ENCODE measurements around the gene SASH1.
"Not testable (repeated sequence)": the region's sequence is repeated elsewhere in the genome, so short reads cannot be mapped to it uniquely, and the experiment has no call there.

SASH1 gene

GRCh38 chr6:148388521-148388920, 45.9 kb downstream of the SASH1 start:
- H3K4me3 ChIP-seq (ENCODE audit: control insufficient read depth, low read depth, low read length) = no peak overlapping the region
- DNase-seq (ENCODE audit: low read depth) = no peak
- TF ChIP-seq, protein P1, sequence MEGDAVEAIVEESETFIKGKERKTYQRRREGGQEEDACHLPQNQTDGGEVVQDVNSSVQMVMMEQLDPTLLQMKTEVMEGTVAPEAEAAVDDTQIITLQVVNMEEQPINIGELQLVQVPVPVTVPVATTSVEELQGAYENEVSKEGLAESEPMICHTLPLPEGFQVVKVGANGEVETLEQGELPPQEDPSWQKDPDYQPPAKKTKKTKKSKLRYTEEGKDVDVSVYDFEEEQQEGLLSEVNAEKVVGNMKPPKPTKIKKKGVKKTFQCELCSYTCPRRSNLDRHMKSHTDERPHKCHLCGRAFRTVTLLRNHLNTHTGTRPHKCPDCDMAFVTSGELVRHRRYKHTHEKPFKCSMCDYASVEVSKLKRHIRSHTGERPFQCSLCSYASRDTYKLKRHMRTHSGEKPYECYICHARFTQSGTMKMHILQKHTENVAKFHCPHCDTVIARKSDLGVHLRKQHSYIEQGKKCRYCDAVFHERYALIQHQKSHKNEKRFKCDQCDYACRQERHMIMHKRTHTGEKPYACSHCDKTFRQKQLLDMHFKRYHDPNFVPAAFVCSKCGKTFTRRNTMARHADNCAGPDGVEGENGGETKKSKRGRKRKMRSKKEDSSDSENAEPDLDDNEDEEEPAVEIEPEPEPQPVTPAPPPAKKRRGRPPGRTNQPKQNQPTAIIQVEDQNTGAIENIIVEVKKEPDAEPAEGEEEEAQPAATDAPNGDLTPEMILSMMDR (conservative IDR thresholded peaks at IDR 0.05; ENCODE audit: control insufficient read depth, insufficient read depth, low read depth, low read length) = no peak

GRCh38 chr6:148389086-148389485, 46.4 kb downstream of the SASH1 start:
- no peak for DNase-seq (ENCODE audit: low read depth)
- TF ChIP-seq, protein P1 (conservative IDR thresholded peaks at IDR 0.05; ENCODE audit: control insufficient read depth, insufficient read depth, low read depth, low read length) = no peak
- no peak overlapping the region for H3K4me3 ChIP-seq (ENCODE audit: control insufficient read depth, low read depth, low read length)

- H3K4me3 ChIP-seq (ENCODE audit: control insufficient read depth, low read depth, low read length) = no peak overlapping the region
- DNase-seq (ENCODE audit: low read depth) = no peak
- TF ChIP-seq, protein P1 (conservative IDR thresholded peaks at IDR 0.05; ENCODE audit: control insufficient read depth, insufficient read depth, low read depth, low read length) = no peak
Measured at GRCh38 chr6:148389917-148390316, 47.3 kb downstream of the SASH1 start.

DNA sequence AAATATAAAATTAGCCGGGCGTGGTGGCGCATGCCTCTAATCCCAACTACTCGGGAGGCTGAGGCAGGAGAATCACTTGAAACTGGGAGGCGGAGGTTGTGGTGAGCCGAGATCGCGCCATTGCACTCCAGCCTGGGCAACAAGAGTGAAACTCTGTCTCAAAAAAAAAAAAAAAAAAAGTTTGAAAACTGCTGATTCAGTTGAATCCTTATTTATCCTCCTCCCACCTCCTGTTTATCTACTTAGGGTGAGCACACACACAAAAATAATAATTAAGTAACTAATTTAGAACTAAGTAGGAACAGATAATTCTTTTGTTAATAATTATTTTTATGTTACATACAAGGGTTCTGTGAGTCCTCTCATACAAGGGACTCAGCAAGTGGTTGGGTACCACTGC, 49.5 kb downstream of the SASH1 start:
- not testable (repeated sequence) for DNase-seq (ENCODE audit: low read depth); H3K4me3 ChIP-seq (ENCODE audit: control insufficient read depth, low read depth, low read length)

DNA sequence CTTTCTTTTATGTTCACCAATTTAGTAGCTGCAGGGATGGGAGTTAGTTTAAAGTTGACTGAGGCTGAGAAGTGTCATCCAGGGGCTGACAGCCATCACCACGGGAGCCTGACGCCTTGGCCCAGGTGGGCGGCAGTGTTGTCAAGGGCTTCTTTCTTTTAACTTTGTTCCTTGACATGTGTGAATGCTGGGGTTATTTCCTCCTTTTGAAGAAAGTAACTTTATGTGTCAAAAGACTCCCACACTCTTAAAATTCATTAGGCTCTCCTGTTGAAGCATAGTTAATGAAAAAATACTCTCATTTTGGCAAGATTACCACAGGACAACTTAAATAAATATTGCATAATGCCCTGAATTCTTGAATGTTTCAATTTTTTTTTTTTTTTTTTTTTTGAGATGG, 50.0 kb downstream of the SASH1 start:
- TF ChIP-seq, protein P1 (conservative IDR thresholded peaks at IDR 0.05; ENCODE audit: control insufficient read depth, insufficient read depth, low read depth, low read length) = no peak
- H3K4me3 ChIP-seq (ENCODE audit: control insufficient read depth, low read depth, low read length) = no peak overlapping the region
- DNase-seq (ENCODE audit: low read depth) = no peak

GRCh38 chr6:148395583-148396101, 53.0 kb downstream of the SASH1 start:
- no peak overlapping the region for H3K4me3 ChIP-seq (ENCODE audit: control insufficient read depth, low read depth, low read length)
- no peak for DNase-seq (ENCODE audit: low read depth)
- TF ChIP-seq, protein P1 (conservative IDR thresholded peaks at IDR 0.05; ENCODE audit: control insufficient read depth, insufficient read depth, low read depth, low read length) = no peak

DNA sequence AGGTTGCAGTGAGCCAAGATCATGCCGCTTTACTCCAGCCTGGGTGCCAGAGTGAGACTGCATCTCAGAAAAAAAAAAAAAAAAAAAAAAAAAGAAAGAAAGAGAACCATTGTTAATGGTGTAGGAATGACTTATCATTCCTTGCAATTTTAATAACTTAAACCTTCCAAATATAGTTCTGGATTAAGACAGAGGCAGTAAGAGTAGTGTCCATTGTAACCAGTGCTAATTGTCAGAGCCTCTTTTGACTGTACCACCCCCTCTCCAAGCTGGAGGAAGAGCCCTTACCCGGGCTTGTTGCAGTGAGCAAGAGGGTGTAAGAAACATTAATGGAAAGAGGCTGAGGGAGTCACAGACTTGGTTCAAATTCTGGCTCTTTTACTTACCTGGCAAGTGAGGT, 53.8 kb downstream of the SASH1 start:
- TF ChIP-seq, protein P1 (conservative IDR thresholded peaks at IDR 0.05; ENCODE audit: control insufficient read depth, insufficient read depth, low read depth, low read length) = no peak
- no peak overlapping the region for H3K4me3 ChIP-seq (ENCODE audit: control insufficient read depth, low read depth, low read length)
- DNase-seq (ENCODE audit: low read depth) = no peak

Data from fibroblast of mammary gland (primary cell).